K562 (cell line): ENCODE measurements around the gene ANKRD34A. TPM values are rescaled to one million over a fixed set of nuclear protein-coding genes. Genes with fewer than 3 reads are reported as not detected.

Source experiments
- BCOR ChIP-seq: fragments of 450-650 bp; IDR thresholded peaks from 2 replicates; pipeline ENCODE4 v1.6.1; 2016
- CBFA2T2 ChIP-seq: fragments of 450-650 bp; conservative IDR thresholded peaks from 2 replicates; pipeline ENCODE4 v1.6.1; 2017; ENCODE audit warnings: mild to moderate bottlenecking
- DIDO1 ChIP-seq: fragments of 450-650 bp; IDR thresholded peaks from 2 replicates; pipeline ENCODE4 v1.6.1; 2016; ENCODE audit warnings: low read depth, missing biosample characterization, missing genetic modification characterization
- GATA2 ChIP-seq: sonication (generic); formaldehyde crosslinking; IDR thresholded peaks from 2 replicates; pipeline ENCODE4 v1.4.0; 2020; ENCODE audit warnings: mild to moderate bottlenecking, missing genetic modification reagents
- GMEB1 ChIP-seq: fragments of 250-450 bp; sonication (Bioruptor Pico); IDR thresholded peaks from 2 replicates; pipeline ENCODE4 v1.4.0; 2020; ENCODE audit warnings: mild to moderate bottlenecking
- MEF2A ChIP-seq: IDR thresholded peaks from 2 replicates; pipeline ENCODE4 v1.6.1; 2011; ENCODE audit warnings: low read depth, mild to moderate bottlenecking, low read length, moderate library complexity; ENCODE audit not compliant: control insufficient read depth
- PHF21A ChIP-seq: fragments of 450-650 bp; IDR thresholded peaks from 2 replicates; pipeline ENCODE4 v1.6.1; 2017; ENCODE audit warnings: low read depth, borderline replicate concordance
- RAD21 ChIP-seq, 2 experiments: fragments of 250-450 bp in 1 of 2; fragments of 450-650 bp in 1 of 2; sonication (Bioruptor Pico) in 1 of 2; formaldehyde crosslinking in 1 of 2; IDR thresholded peaks in 1 of 2; conservative IDR thresholded peaks in 1 of 2; 2 replicates each; pipeline versions ENCODE4 v1.4.0 to v1.8.0; 2020 to 2022; ENCODE audit warnings: mild to moderate bottlenecking in 2 of 2, moderate library complexity in 1 of 2
- RFX1 ChIP-seq: fragments of 450-650 bp; IDR thresholded peaks from 2 replicates; pipeline ENCODE4 v1.6.1; 2016; ENCODE audit warnings: mild to moderate bottlenecking, moderate library complexity
- RFX7 ChIP-seq: fragments of 250-450 bp; sonication (Bioruptor Pico); IDR thresholded peaks from 2 replicates; pipeline ENCODE4 v1.5.1; 2021; ENCODE audit warnings: mild to moderate bottlenecking
- SMARCB1 ChIP-seq: IDR thresholded peaks from 2 replicates; pipeline ENCODE4 v1.6.1; 2011; ENCODE audit warnings: improper control_type of control experiment, low read depth; ENCODE audit not compliant: insufficient read length
- SOX6 ChIP-seq: fragments of 450-650 bp; IDR thresholded peaks from 2 replicates; pipeline ENCODE4 v1.6.1; 2014; ENCODE audit warnings: mild to moderate bottlenecking
- TEAD2 ChIP-seq: fragments of 450-650 bp; IDR thresholded peaks from 2 replicates; pipeline ENCODE4 v1.6.1; 2016; ENCODE audit warnings: missing genetic modification characterization, control low read depth, missing compliant biosample characterization
- THRAP3 ChIP-seq: fragments of 450-650 bp; IDR thresholded peaks from 2 replicates; pipeline ENCODE4 v1.6.1; 2016; ENCODE audit warnings: mild to moderate bottlenecking, inconsistent platforms, borderline replicate concordance
- ZBTB5 ChIP-seq: fragments of 450-650 bp; IDR thresholded peaks from 2 replicates; pipeline ENCODE4 v1.6.1; 2017; ENCODE audit warnings: antibody characterized with exemption
- ZNF121 ChIP-seq: sonication (generic); formaldehyde crosslinking; conservative IDR thresholded peaks from 2 replicates; pipeline ENCODE4 v1.8.0; 2022; ENCODE audit warnings: missing genetic modification reagents
- ZNF23 ChIP-seq: fragments of 250-450 bp; sonication (Bioruptor Pico); IDR thresholded peaks from 2 replicates; pipeline ENCODE4 v1.4.0; 2020; ENCODE audit warnings: mild to moderate bottlenecking
- ZNF324 ChIP-seq: fragments of 250-450 bp; sonication (Bioruptor Pico); IDR thresholded peaks from 2 replicates; pipeline ENCODE4 v1.4.0; 2020; ENCODE audit warnings: mild to moderate bottlenecking
- ZNF436 ChIP-seq: fragments of 250-450, 450-650 bp; sonication (Bioruptor Pico); formaldehyde crosslinking; IDR thresholded peaks from 2 replicates; pipeline ENCODE4 v1.7.0; 2020; ENCODE audit warnings: mild to moderate bottlenecking
- ZNF830 ChIP-seq: fragments of 250-450 bp; sonication (Bioruptor Pico); IDR thresholded peaks from 2 replicates; pipeline ENCODE4 v1.5.0; 2021; ENCODE audit warnings: mild to moderate bottlenecking
- polyA plus RNA-seq, 8 experiments: library from polyadenylated mRNA; depleted of rRNA in 4 of 8; stranded (reverse) in 5 of 8; unstranded in 3 of 8; fragments of >200 nt; fragmentation: Nextera tagmentation in 2 of 8; fragmentation: Illumina TruSeq in 1 of 8; extraction: Ambion mirVana in 2 of 8; extraction: Trizol in 1 of 8; gene quantifications; 2 replicates each; pipeline versions ENCODE4 v1.2.1 to v1.2.3, GENCODE V29; 2011 to 2014; ENCODE audit warnings: inconsistent platforms in 1 of 8, missing spikeins in 1 of 8
- total RNA-seq, 7 experiments: library from RNA; depleted of rRNA in 6 of 7; stranded (reverse); fragments of >200 nt in 6 of 7; fragmentation: Illumina TruSeq in 2 of 7; extraction: Trizol in 2 of 7; gene quantifications; 2 replicates each; pipeline versions ENCODE4 v1.2.1 to v1.2.3, GENCODE V29; 2011 to 2021; ENCODE audit warnings: low replicate concordance in 1 of 7
- TF ChIP-seq, protein P1 (sequence below): sonication (generic); formaldehyde crosslinking; IDR thresholded peaks from 2 replicates; pipeline ENCODE4 v1.8.0; 2022; ENCODE audit warnings: mild to moderate bottlenecking, missing genetic modification reagents
- TF ChIP-seq, protein P2 (sequence below): fragments of 450-650 bp; IDR thresholded peaks from 2 replicates; pipeline ENCODE4 v1.6.1; 2016
- TF ChIP-seq, protein P3 (sequence below): IDR thresholded peaks from 3 replicates; pipeline ENCODE4 v1.6.1; 2011; ENCODE audit warnings: borderline replicate concordance, mild to moderate bottlenecking; ENCODE audit not compliant: insufficient read length, insufficient read depth

ANKRD34A gene
- total and polyA plus RNA-seq, 9 of the 15 experiments (the other 6 are each of a cell fraction or from before 2014, with no cell fraction given) = 0.06 to 1.6 (median 0.43) TPM

GRCh38 chr1:146012703-146013558 lies 48.6 kb upstream of the ANKRD34A start (continued):
- TF ChIP-seq ZBTB5 (no peak), TEAD2 (tag) (no peak), GATA2 (CRISPR knock-in tag) (peak; percentile 68; the same call in 1 of the 2 replicates), PHF21A (no peak), ZNF830 (no peak), ZNF324 (CRISPR knock-in tag) (no peak), CBFA2T2 (no peak), DIDO1 (tag) (no peak), MEF2A (peak; percentile 85), SMARCB1 (no peak), RFX1 (no peak), ZNF23 (CRISPR knock-in tag) (no peak), ZNF121 (CRISPR knock-in tag) (no peak), BCOR (no peak), ZNF436 (no peak), SOX6 (peak; percentile 82), THRAP3 (no peak), RFX7 (CRISPR knock-in tag) (no peak), RAD21 (CRISPR knock-in tag; conservative IDR thresholded peaks at IDR 0.05 in 1 of 2, IDR thresholded peaks at IDR 0.05 in 1 of 2) (peak; percentile 98), GMEB1 (no peak)
- TF ChIP-seq, protein P1, sequence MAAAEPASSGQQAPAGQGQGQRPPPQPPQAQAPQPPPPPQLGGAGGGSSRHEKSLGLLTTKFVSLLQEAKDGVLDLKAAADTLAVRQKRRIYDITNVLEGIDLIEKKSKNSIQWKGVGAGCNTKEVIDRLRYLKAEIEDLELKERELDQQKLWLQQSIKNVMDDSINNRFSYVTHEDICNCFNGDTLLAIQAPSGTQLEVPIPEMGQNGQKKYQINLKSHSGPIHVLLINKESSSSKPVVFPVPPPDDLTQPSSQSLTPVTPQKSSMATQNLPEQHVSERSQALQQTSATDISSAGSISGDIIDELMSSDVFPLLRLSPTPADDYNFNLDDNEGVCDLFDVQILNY = no peak
- TF ChIP-seq, protein P2, sequence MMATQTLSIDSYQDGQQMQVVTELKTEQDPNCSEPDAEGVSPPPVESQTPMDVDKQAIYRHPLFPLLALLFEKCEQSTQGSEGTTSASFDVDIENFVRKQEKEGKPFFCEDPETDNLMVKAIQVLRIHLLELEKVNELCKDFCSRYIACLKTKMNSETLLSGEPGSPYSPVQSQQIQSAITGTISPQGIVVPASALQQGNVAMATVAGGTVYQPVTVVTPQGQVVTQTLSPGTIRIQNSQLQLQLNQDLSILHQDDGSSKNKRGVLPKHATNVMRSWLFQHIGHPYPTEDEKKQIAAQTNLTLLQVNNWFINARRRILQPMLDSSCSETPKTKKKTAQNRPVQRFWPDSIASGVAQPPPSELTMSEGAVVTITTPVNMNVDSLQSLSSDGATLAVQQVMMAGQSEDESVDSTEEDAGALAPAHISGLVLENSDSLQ = peak; percentile 27; the same call in 1 of the 2 replicates
- TF ChIP-seq, protein P3, sequence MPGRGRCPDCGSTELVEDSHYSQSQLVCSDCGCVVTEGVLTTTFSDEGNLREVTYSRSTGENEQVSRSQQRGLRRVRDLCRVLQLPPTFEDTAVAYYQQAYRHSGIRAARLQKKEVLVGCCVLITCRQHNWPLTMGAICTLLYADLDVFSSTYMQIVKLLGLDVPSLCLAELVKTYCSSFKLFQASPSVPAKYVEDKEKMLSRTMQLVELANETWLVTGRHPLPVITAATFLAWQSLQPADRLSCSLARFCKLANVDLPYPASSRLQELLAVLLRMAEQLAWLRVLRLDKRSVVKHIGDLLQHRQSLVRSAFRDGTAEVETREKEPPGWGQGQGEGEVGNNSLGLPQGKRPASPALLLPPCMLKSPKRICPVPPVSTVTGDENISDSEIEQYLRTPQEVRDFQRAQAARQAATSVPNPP = no peak
